Lung (tissue), 12 donors: Measurements from ENCODE around the gene SLC35F3. TPM values are rescaled to one million over a fixed set of nuclear protein-coding genes. Genes with fewer than 3 reads are reported as not detected.

Experiments
- ATAC-seq: fragments of 200-7000 bp; cut with Tn5 transposase; one replicate; pipeline ENCODE4 v1.9.1; 2020; ENCODE audit warnings: moderate number of reproducible peaks; ENCODE audit not compliant: insufficient read depth, low FRiP score
- DNase-seq, 3 donors: peaks; one replicate each; pipeline ENCODE4 v3.0.0-alpha.2; 2013 to 2017
- H3K27ac ChIP-seq, 2 donors: one replicate each; pipeline ENCODE4 v1.5.1; 2013; ENCODE audit warnings: mild to moderate bottlenecking in 2 of 2, moderate library complexity in 2 of 2, control low read depth in 1 of 2, inconsistent platforms in 1 of 2, low read depth in 1 of 2, low read length in 1 of 2
- H3K27me3 ChIP-seq, 3 donors: one replicate each; pipeline ENCODE4 v1.5.1; 2013; ENCODE audit warnings: low read length in 2 of 3; ENCODE audit not compliant: control insufficient read depth in 3 of 3, insufficient read depth in 3 of 3
- H3K36me3 ChIP-seq, 4 donors: one replicate each; pipeline ENCODE4 v1.5.1; 2013; ENCODE audit warnings: low read length in 4 of 4, mild to moderate bottlenecking in 1 of 4, moderate library complexity in 1 of 4; ENCODE audit not compliant: control insufficient read depth in 4 of 4, insufficient read depth in 4 of 4
- H3K4me1 ChIP-seq, 5 donors: one replicate each; pipeline ENCODE4 v1.5.1; 2013; ENCODE audit warnings: low read length in 5 of 5, mild to moderate bottlenecking in 2 of 5, moderate library complexity in 1 of 5; ENCODE audit not compliant: control insufficient read depth in 5 of 5, insufficient read depth in 5 of 5
- H3K4me3 ChIP-seq: one replicate; pipeline ENCODE4 v1.5.1; 2013; ENCODE audit warnings: mild to moderate bottlenecking, control low read depth, moderate library complexity
- H3K9ac ChIP-seq, 2 donors: one replicate each; pipeline ENCODE4 v1.5.1; 2013; ENCODE audit warnings: low read length in 2 of 2, control low read depth in 1 of 2; ENCODE audit not compliant: insufficient read depth in 1 of 2
- H3K9me3 ChIP-seq, 4 donors: one replicate each; pipeline ENCODE4 v1.5.1; 2013; ENCODE audit warnings: low read length in 3 of 4, mild to moderate bottlenecking in 1 of 4, moderate library complexity in 1 of 4; ENCODE audit not compliant: control insufficient read depth in 4 of 4, insufficient read depth in 3 of 4
- WGBS, 2 donors: extraction: QIAGEN DNeasy Blood & Tissue Kit; methylation state at CpG; one replicate each; pipeline ENCODE4 v1.1.7; 2013; 5-methylcytosine and 5-hydroxymethylcytosine counted together
- polyA plus RNA-seq, 2 donors: library from polyadenylated mRNA; stranded (reverse); fragments of 200-250 nt; gene quantifications; one replicate each; pipeline ENCODE4 v1.2.1, GENCODE V29; 2013
- total RNA-seq, 2 donors: library from RNA; depleted of rRNA in 1 of 2; stranded (reverse); fragments of >200 nt in 1 of 2; gene quantifications; one replicate each; pipeline ENCODE4 v1.2.1, GENCODE V29; 2014 to 2021
- TF ChIP-seq, protein P1 (sequence below): IDR thresholded peaks from 2 replicates; pipeline ENCODE4 v1.5.1; 2012; ENCODE audit warnings: mild to moderate bottlenecking; ENCODE audit errors: control extremely low read depth, extremely low read depth
- donor health status: control.
- donor health status: control.
- donor health status: Bipolar disorder and iron deficiency.
- donor health status: healthy.
- donor health status: DM: yes; HTN: yes; CAD: no.

SLC35F3 gene
- total and polyA plus RNA-seq, 4 donors = 0.09 to 1.4 (median 0.48) TPM

DNA sequence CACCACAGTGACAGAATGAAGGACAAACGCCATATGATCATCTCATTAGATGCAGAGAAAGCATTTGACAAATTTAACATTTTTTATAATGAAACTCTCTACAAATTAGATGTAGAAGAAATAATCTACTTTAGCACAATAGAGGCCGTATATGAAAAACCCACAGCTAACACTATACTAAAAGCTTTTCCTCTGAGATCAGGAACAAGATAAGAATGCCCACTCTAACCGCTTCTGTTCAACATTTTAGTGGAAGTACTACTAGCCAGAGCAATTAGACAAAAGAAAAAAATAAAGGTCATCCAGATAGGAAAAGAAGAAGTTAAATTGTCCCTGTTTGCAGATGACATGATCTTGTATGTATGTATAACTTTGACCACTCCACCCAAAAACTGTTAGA is 109.7 kb downstream of the SLC35F3 start:
- Histone ChIP-seq H3K9me3 (peaks cover 0 to 5% (median 1%) of the 10 kb centered on the region in 4 donors), H3K36me3 (no peaks in the 10 kb centered on the region), H3K4me1 (no peaks in the 10 kb centered on the region), H3K27me3 (no peaks in the 10 kb centered on the region), H3K27ac (no peak overlapping the region), H3K9ac (no peak overlapping the region), H3K4me3 (no peak overlapping the region)
- TF ChIP-seq, protein P1, sequence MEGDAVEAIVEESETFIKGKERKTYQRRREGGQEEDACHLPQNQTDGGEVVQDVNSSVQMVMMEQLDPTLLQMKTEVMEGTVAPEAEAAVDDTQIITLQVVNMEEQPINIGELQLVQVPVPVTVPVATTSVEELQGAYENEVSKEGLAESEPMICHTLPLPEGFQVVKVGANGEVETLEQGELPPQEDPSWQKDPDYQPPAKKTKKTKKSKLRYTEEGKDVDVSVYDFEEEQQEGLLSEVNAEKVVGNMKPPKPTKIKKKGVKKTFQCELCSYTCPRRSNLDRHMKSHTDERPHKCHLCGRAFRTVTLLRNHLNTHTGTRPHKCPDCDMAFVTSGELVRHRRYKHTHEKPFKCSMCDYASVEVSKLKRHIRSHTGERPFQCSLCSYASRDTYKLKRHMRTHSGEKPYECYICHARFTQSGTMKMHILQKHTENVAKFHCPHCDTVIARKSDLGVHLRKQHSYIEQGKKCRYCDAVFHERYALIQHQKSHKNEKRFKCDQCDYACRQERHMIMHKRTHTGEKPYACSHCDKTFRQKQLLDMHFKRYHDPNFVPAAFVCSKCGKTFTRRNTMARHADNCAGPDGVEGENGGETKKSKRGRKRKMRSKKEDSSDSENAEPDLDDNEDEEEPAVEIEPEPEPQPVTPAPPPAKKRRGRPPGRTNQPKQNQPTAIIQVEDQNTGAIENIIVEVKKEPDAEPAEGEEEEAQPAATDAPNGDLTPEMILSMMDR = no peak
- no peak for ATAC-seq
- 45 to 51% methylated on average over 3 of the region's 3 CpGs for WGBS, 2 donors
- no peak for DNase-seq

DNA sequence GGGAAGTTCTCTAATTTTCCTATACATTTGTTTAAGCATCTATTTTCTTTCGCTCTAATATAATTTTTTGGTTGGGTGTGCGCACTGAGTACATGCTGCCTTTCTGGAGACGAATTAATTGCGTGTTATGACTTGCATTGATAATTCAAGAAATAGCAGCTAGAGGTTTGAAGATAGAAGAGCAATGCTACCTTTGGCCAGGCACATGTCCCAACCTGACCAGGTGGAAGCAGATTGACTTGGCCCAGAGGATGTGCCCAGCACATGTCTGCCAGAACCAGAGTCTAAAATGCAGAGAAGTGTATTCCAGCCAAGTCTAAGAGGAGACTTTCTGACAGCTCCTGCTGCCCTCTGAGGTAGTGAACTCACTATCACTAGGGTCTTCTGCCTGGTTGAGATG is 114.3 kb downstream of the SLC35F3 start:
- TF ChIP-seq, protein P1 = no peak
- Histone ChIP-seq H3K4me1 (no peaks in the 10 kb centered on the region), H3K27ac (no peak overlapping the region), H3K4me3 (no peak overlapping the region), H3K36me3 (no peaks in the 10 kb centered on the region), H3K9ac (no peak overlapping the region), H3K27me3 (no peaks in the 10 kb centered on the region), H3K9me3 (peaks cover 0 to 1% (median 0%) of the 10 kb centered on the region in 4 donors)
- 95 to 99% methylated on average over 4 of the region's 4 CpGs for WGBS, 2 donors
- ATAC-seq (no peak), DNase-seq (no peak)

DNA sequence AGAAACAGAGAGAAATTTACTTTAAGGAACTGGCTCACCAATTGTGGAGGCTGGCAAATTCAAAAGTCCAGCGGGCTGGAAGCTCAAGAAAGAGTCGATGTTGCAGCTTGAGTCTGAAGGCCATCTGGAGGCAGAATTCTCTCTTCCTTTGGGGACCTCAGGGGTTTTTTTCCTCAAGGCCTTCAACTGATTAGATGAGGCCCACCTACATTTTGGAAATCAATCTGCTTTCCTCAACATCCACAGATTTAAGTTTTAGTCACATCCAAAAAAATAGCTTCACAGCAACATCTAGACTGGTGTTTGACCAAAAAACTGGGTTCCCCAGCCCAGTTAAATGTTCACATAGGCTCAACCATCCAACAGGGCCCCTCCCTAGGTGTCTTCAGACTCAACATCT is 114.9 kb downstream of the SLC35F3 start:
- WGBS, 2 donors = 98% methylated on average over 2 of the region's 2 CpGs
- DNase-seq (no peak), ATAC-seq (no peak)
- H3K9me3 ChIP-seq = peaks cover 0 to 1% (median 0%) of the 10 kb centered on the region in 4 donors
- H3K27ac ChIP-seq = no peak overlapping the region
- no peaks in the 10 kb centered on the region for H3K4me1 ChIP-seq
- no peak overlapping the region for H3K9ac ChIP-seq
- TF ChIP-seq, protein P1 = no peak
- no peak overlapping the region for H3K4me3 ChIP-seq
- no peaks in the 10 kb centered on the region for H3K36me3 ChIP-seq
- no peaks in the 10 kb centered on the region for H3K27me3 ChIP-seq

DNA sequence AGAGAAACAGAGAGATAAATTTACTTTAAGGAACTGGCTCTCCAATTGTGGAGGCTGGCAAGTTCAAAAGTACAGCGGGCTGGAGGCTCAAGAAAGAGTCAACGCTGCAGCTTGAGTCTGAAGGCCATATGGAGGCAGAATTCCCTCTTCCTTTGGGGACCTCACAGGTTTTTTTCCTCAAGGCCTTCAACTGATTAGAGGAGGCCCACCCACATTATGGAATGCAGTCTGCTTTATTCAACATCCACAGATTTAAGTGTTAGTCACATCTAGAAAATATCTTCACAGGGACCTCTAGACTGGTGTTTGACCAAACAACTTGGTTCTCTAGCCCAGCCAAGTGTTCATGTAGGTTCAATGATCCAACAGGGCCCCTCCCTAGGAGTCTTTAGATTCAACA is 117.8 kb downstream of the SLC35F3 start:
- WGBS, 2 donors = 85 to 93% methylated on average over 2 of the region's 2 CpGs
- H3K9me3 ChIP-seq = peaks cover 0 to 1% (median 0%) of the 10 kb centered on the region in 4 donors
- H3K36me3 ChIP-seq = no peaks in the 10 kb centered on the region
- H3K27ac ChIP-seq = no peak overlapping the region
- DNase-seq = no peak
- H3K4me3 ChIP-seq = no peak overlapping the region
- TF ChIP-seq, protein P1 = no peak
- no peak overlapping the region for H3K9ac ChIP-seq
- H3K27me3 ChIP-seq = no peaks in the 10 kb centered on the region
- H3K4me1 ChIP-seq = no peaks in the 10 kb centered on the region
- no peak for ATAC-seq
